Thoracic aorta (tissue), 2 donors: ENCODE results near the gene DNAH10. TPM values are rescaled to one million over a fixed set of nuclear protein-coding genes. Genes with fewer than 3 reads are reported as not detected.
A peak's percentile ranks its signal among the peaks of the same experiment; 100 is the strongest.

ENCODE experiments used
- ATAC-seq: fragments of 150-250 bp; one replicate; pipeline ENCODE4 v1.8.0; 2017; ENCODE audit warnings: low read depth; ENCODE audit not compliant: insufficient number of reproducible peaks, low FRiP score
- DNase-seq: peaks from one replicate; pipeline ENCODE4 v3.0.0-alpha.2; 2020; ENCODE audit warnings: low spot score
- H3K27ac ChIP-seq, 2 donors: fragments of 200-600 bp; sonication (generic); 1 replicate in 1 of 2; 2 replicates in 1 of 2; pipeline ENCODE4 v1.5.1; 2016; ENCODE audit warnings: mild to moderate bottlenecking in 2 of 2, moderate library complexity in 2 of 2
- H3K27me3 ChIP-seq: fragments of 200-600 bp; sonication (generic); replicated peaks from 2 replicates; pipeline ENCODE4 v1.6.0; 2016; ENCODE audit warnings: mild to moderate bottlenecking; ENCODE audit not compliant: insufficient read depth
- H3K36me3 ChIP-seq: fragments of 200-600 bp; sonication (generic); one replicate; pipeline ENCODE4 v1.5.1; 2016
- H3K4me1 ChIP-seq, 2 donors: fragments of 200-600 bp; sonication (generic); 1 replicate in 1 of 2; 2 replicates in 1 of 2; pipeline versions ENCODE4 v1.5.1 to v1.6.0; 2016; ENCODE audit warnings: low read depth in 2 of 2, mild to moderate bottlenecking in 1 of 2; ENCODE audit not compliant: control insufficient read depth in 1 of 2
- H3K4me3 ChIP-seq: fragments of 200-600 bp; sonication (generic); 2 replicates; pipeline ENCODE4 v1.5.1; 2016; ENCODE audit warnings: mild to moderate bottlenecking
- H3K9me3 ChIP-seq: fragments of 200-600 bp; sonication (generic); 2 replicates; pipeline ENCODE4 v1.5.1; 2016
- CTCF ChIP-seq: fragments of 200-600 bp; sonication (generic); IDR thresholded peaks from one replicate; pipeline ENCODE4 v1.5.1; 2019; ENCODE audit warnings: antibody characterized with exemption
- total RNA-seq, 2 donors: library from RNA; depleted of rRNA; stranded (reverse); fragments of >200 nt; gene quantifications; one replicate each; pipeline versions ENCODE4 v1.1.0 to v1.2.3, GENCODE V29; 2016

DNAH10 gene
- total RNA-seq, 2 donors from 2014 or later, result under 0.01 to 0.14 TPM

- ATAC-seq (no peak), DNase-seq (no peak)
- Histone ChIP-seq H3K27ac (no peak overlapping the region), H3K4me1 (peaks cover 2% of the 10 kb centered on the region in 2 donors), H3K4me3 (no peak overlapping the region), H3K36me3 (peaks cover 28% of the 10 kb centered on the region), H3K27me3 (no peaks in the 10 kb centered on the region), H3K9me3 (no peaks in the 10 kb centered on the region)
- TF ChIP-seq CTCF, result no peak
Observed at GRCh38 chr12:123752046-123752445, 10.1 kb upstream of the DNAH10 start.

- Histone ChIP-seq H3K27me3 (no peaks in the 10 kb centered on the region), H3K4me1 (peaks cover 12% of the 10 kb centered on the region in 2 donors), H3K36me3 (peaks cover 23% of the 10 kb centered on the region), H3K27ac (no peak overlapping the region), H3K9me3 (no peaks in the 10 kb centered on the region), H3K4me3 (no peak overlapping the region)
- no peak for TF ChIP-seq CTCF
- ATAC-seq (no peak), DNase-seq (no peak)
Observed at GRCh38 chr12:123754041-123754772, 7.9 kb upstream of the DNAH10 start.

GRCh38 chr12:123757561-123757960 lies 4.5 kb upstream of the DNAH10 start:
- Histone ChIP-seq H3K27ac (peak overlapping the region in 1 of 2 donors; percentile 47), H3K27me3 (no peaks in the 10 kb centered on the region), H3K36me3 (peaks cover 12% of the 10 kb centered on the region), H3K4me3 (no peak overlapping the region), H3K4me1 (peaks cover 12 to 26% of the 10 kb centered on the region in 2 donors), H3K9me3 (no peaks in the 10 kb centered on the region)
- DNase-seq, result peak; percentile 67
- TF ChIP-seq CTCF, result no peak
- ATAC-seq, result peak; percentile 72

- Histone ChIP-seq H3K36me3 (peaks cover 5% of the 10 kb centered on the region), H3K27ac (no peak overlapping the region), H3K27me3 (no peaks in the 10 kb centered on the region), H3K4me1 (peaks cover 12 to 26% of the 10 kb centered on the region in 2 donors), H3K9me3 (no peaks in the 10 kb centered on the region), H3K4me3 (no peak overlapping the region)
- no peak for TF ChIP-seq CTCF
- DNase-seq (no peak), ATAC-seq (no peak)
Observed at GRCh38 chr12:123760267-123760938, 1.7 kb upstream of the DNAH10 start.

- no peaks in the 10 kb centered on the region for H3K27me3 ChIP-seq
- H3K9me3 ChIP-seq, result no peaks in the 10 kb centered on the region
- ATAC-seq, result no peak
- peaks cover 5% of the 10 kb centered on the region for H3K36me3 ChIP-seq
- peak overlapping the region; percentile 66 for H3K4me3 ChIP-seq
- peaks cover 6 to 21% of the 10 kb centered on the region in 2 donors for H3K4me1 ChIP-seq
- TF ChIP-seq CTCF, result no peak
- no peak overlapping the region for H3K27ac ChIP-seq
- DNase-seq, result no peak
Observed at GRCh38 chr12:123762715-123763052, 583 bp downstream of the DNAH10 start.
